Fibroblast of the conjunctiva (primary cell): ENCODE results near the gene ARID2.

Source experiments
- DNase-seq: peaks from one replicate; pipeline ENCODE4 v3.0.0-alpha.2; 2010; ENCODE audit warnings: low read depth

ARID2 gene

GRCh38 chr12:45729233-45730083 is at the start of gene ARID2:
Gene ARID2, plus strand, starts transcription at chr12:45729706. Its CDS starts 131 bp downstream, at chr12:45729837.
- peak; percentile 60 for DNase-seq

GRCh38 chr12:45680362-45680761 is 49.1 kb upstream of the ARID2 start:
- DNase-seq, result no peak

- DNase-seq, result no peak
Observed at GRCh38 chr12:45681465-45681864, 48.0 kb upstream of the ARID2 start.

- no peak for DNase-seq
Observed at GRCh38 chr12:45685680-45686079, 43.8 kb upstream of the ARID2 start.

DNA sequence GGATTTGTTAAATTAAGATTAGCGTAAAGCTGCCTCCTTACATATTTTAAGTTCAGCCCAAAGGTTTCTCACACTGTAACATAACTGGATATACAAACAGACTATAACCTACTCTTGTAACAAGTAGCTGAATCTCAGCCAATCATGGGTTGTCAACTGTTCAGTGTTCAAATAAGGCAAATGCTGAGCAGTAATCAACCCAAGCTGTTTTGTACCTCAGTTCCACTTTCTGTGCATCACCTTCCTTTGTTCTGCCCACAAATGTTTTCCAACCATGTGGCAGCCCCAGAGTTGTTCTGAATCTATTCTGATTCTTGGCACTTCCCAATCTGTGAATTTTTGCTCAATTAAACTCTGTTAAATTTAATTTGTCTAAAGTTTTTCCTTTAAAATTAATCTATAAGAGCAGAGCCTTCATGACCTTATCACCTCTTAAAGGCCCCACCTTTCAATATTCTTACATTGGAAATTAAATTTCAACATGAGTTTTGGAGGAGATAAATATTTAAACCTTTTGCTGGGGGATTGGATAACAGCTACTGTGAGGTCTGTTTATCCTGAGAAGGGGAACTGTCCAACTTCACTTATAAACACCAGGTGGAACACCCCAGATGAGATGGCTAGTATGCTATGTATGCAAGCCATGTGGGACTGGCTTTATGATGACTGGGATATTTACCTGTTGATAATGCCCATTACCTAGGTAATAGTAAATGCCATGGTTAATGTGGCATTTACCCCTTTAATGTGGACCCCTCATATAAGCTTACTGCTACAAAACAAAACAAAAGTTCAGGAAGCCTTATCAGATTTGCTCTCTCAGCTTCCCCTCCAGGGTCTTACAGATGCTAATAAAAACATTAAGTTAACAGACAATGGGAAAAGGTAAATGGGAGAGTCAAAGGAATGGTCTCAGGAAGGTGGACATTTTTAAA is 42.2 kb upstream of the ARID2 start:
- DNase-seq, result no peak

GRCh38 chr12:45688183-45688582 is 41.3 kb upstream of the ARID2 start:
- no peak for DNase-seq

DNA sequence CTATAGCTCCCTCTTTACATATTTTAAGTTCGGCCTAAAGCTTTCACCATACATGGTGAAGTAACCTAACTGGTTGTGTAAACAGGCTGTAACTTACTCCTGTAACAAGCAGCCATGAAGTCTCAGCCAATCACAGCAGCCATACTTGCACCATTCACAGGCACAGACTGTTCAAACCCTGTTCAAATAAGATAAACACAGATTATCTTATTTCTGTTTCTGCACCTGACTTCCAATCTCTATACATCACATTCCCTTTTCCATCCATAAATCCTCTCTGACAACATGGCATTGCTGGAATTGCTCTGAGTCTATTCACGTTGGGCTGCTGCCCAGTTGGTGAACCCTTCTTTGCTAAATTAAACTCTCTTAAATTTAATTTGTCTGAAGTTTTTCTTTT is 34.5 kb upstream of the ARID2 start:
- DNase-seq, result no peak

DNA sequence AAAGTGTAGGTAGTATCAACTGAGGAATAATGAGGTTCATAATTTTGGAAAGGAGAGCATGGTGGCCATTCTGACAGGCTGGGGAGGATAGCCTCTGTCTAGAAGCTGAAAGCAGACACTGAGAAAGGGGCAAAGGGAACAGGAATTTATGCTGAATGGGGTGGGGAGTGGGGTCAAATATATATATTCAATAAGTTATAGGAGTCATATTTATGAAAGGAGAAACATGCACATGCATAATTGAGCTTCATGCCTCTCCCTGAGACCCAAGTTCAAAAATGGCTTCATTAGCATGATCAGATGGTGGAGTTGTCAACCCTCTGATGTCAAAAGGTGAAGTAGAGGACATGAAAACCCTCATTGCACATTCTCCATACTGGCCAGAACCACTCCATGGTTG is 33.9 kb upstream of the ARID2 start:
- no peak for DNase-seq

GRCh38 chr12:45696049-45696448 is 33.5 kb upstream of the ARID2 start:
- DNase-seq, result no peak

GRCh38 chr12:45697371-45697770 is 32.1 kb upstream of the ARID2 start:
- no peak for DNase-seq

DNA sequence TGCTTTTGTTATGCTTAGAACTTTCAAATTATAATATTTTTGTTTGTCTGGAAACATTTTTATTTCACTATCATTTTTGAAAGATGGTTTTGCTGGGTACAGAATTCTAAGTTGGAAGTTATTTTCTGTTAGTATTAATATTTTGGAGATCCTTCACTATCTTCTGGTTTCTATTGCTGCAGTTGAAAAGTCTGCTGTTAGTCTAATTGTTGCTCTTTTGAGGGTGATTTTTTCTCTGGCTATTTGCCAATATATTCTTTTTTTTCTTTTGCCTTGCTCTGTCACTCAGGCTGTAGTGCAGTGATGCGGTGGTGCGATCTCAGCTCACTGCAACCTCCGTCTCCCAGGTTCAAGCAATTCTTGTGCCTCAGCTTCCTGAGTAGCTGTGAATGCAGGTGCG is 28.2 kb upstream of the ARID2 start:
- DNase-seq, result no peak

GRCh38 chr12:45703942-45704341 is 25.6 kb upstream of the ARID2 start:
- no peak for DNase-seq

DNA sequence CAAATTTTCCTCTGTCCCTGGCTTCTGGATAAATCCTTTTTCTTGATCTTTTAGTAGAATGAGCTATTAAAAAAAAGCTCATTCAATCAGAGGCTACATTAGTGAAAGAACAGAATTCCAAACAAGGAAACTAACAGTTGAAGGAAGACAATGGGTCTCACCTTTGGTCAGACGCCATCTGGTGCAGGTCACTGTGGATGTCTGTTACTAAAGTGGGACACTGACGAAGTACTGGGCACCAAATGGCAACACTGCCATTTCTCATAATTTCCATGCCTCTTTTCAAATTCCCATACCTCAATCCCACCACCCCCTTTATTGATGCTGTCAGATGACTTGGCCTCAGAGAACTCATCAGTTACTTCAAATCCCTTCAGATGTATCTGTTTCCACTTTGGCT is 24.5 kb upstream of the ARID2 start:
- no peak for DNase-seq

GRCh38 chr12:45705404-45705803 is 24.1 kb upstream of the ARID2 start:
- no peak for DNase-seq

GRCh38 chr12:45707241-45707857 is 22.2 kb upstream of the ARID2 start:
- no peak for DNase-seq

DNA sequence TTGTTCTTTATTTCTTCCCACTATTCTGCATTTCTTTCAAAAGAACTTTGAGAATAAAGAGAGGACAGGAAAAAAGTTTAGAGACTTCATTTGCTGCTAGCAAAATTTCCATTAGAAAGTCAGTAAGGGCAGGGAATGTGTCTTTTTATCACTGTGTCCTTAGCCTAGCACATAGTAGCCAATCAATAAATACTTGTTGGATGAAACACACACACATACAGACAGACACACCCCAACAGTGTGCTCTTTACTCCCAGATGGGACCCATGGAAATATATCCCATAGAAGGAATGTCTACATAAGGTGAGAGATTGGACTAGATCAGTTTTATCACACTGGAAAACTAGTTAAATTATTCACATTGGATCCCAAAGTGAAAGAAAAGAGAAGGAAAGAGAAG is 21.1 kb upstream of the ARID2 start:
- DNase-seq, result no peak

GRCh38 chr12:45708901-45709300 is 20.6 kb upstream of the ARID2 start:
- no peak for DNase-seq

- no peak for DNase-seq
Observed at GRCh38 chr12:45712319-45712718, 17.2 kb upstream of the ARID2 start.

GRCh38 chr12:45713078-45713477 is 16.4 kb upstream of the ARID2 start:
- no peak for DNase-seq

- DNase-seq, result no peak
Observed at GRCh38 chr12:45718306-45718705, 11.2 kb upstream of the ARID2 start.

DNA sequence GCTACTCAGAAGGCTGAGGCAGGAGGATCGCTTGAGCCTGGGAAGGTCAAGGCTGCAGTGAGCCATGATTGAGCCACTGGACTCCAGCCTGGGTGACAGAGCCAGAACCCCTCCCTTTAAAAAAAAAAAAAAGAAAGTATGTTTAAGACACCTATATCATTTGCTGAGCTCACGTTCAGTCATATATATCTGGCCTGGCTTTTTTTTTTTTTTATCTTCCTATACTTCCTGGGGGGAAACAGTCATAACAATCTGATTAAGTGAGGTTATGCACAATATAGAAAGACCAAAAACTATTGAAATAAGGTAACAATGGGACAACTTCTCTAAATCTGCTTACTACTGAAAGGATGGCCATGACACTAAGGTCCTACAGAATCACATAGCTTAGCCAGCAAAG is 9.4 kb upstream of the ARID2 start:
- no peak for DNase-seq

- no peak for DNase-seq
Observed at GRCh38 chr12:45721369-45721768, 8.1 kb upstream of the ARID2 start.

DNA sequence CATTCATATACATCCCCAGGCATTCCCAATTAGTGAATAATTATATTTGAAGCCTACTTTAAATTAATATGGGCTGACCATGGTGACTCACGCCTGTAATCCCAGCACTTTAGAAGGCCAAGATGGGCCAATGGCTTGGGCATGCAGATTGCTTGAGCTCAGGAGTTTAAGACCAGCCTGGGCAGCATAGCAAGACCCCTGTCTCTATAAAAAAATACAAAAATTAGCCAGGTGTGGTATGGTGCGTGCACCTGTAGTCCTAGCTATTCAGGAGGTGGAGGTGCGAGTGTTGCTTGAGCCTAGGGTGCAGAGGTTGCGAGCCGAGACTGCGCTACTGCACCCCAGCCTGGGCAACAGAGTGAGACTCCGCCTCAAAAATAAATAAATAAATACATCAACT is 7.6 kb upstream of the ARID2 start:
- no peak for DNase-seq
